Endothelial cell (in vitro differentiated cells): ENCODE results near the gene FIBCD1. TPM values are rescaled to one million over a fixed set of nuclear protein-coding genes. Genes with fewer than 3 reads are reported as not detected.

Source experiments
- DNase-seq: peaks from one replicate; pipeline ENCODE4 v3.0.0; 2021; ENCODE audit warnings: low spot score
- H3K27ac Mint-ChIP-seq: one replicate; pipeline ENCODE4 v1.8.0; 2021; ENCODE audit warnings: mixed read lengths, inconsistent platforms; ENCODE audit not compliant: unreplicated experiment
- H3K27me3 Mint-ChIP-seq: one replicate; pipeline ENCODE4 v1.8.0; 2021; ENCODE audit warnings: mild to moderate bottlenecking, moderate library complexity, mixed read lengths, inconsistent platforms; ENCODE audit not compliant: unreplicated experiment
- H3K36me3 Mint-ChIP-seq: one replicate; pipeline ENCODE4 v1.8.0; 2021; ENCODE audit warnings: mild to moderate bottlenecking, low read depth, mixed read lengths, inconsistent platforms; ENCODE audit not compliant: unreplicated experiment
- H3K4me1 Mint-ChIP-seq: one replicate; pipeline ENCODE4 v1.8.0; 2021; ENCODE audit warnings: mild to moderate bottlenecking, mixed read lengths, inconsistent platforms; ENCODE audit not compliant: unreplicated experiment
- H3K4me3 Mint-ChIP-seq: one replicate; pipeline ENCODE4 v1.8.0; 2021; ENCODE audit warnings: mild to moderate bottlenecking, mixed read lengths, inconsistent platforms; ENCODE audit not compliant: unreplicated experiment
- H3K9me3 Mint-ChIP-seq: one replicate; pipeline ENCODE4 v1.8.0; 2021; ENCODE audit warnings: mixed read lengths, inconsistent platforms; ENCODE audit not compliant: unreplicated experiment
- total RNA-seq: library from RNA; stranded (reverse); fragmentation: NEBNext Ultra II Directional; extraction: Animal tissue kit (Norgen Biotek cat#: 25700); gene quantifications from one replicate; pipeline ENCODE4 v1.2.1, GENCODE V29; 2021; ENCODE audit not compliant: unreplicated experiment
- TF ChIP-seq, protein P1 (sequence below): fragments of 200-600 bp; sonication (generic); IDR thresholded peaks from one replicate; pipeline ENCODE4 v1.5.0; 2021; ENCODE audit warnings: antibody characterized with exemption; ENCODE audit not compliant: unreplicated experiment

FIBCD1 gene
- total RNA-seq, 1 donor from 2014 or later = 0.33 TPM

DNA sequence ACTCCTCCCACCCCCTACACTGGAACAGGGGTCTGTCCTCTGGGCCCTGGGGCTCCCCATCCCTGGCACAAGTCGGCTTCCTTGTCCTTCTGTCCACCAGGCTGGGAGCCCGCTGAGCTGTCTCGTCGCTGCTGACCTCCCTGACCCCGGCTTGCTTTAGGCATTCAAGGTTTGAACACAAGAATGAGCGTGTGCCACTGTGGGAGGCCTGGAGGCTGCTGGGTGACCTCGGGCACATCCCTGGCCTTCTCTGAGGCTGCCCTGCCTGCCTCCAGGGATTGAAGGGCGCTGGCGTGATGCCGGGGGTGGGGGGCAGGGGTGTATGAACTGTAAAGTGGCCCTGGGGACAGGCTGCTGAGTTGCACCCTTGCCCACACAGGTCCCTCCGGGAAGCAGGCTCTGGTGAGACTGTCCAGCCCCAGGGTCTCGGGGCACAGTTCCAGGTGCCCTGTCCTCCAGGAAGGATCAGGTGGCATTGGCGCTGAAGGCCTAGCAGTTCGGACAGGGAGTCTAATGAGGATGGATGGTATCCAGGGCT, 18.2 kb downstream of the FIBCD1 start:
- no peak overlapping the region for H3K4me3 Mint-ChIP-seq
- peaks cover 7% of the 10 kb centered on the region for H3K27me3 Mint-ChIP-seq
- no peaks in the 10 kb centered on the region for H3K36me3 Mint-ChIP-seq

DNA sequence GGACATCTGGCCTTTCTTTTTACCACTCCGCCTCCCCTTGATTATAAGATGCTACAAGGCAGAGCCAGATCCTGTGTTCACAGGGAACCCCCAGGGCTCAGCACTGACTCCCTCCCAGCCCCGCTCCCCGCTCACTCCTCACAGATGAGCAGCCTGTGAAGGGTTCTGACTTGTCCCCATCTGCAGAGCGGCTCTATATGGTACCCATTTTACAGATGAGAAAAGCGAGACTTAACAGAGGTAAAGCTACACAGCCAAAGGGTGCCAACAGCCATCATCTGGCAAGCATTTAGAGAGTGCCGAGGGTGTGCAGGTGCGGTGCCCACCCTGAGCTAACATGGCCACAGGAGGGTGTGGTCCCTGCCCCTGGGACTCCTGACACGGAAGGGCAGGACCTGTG, 18.8 kb downstream of the FIBCD1 start:
- peaks cover 4% of the 10 kb centered on the region for H3K4me1 Mint-ChIP-seq
- H3K9me3 Mint-ChIP-seq = no peaks in the 10 kb centered on the region
- TF ChIP-seq, protein P1, sequence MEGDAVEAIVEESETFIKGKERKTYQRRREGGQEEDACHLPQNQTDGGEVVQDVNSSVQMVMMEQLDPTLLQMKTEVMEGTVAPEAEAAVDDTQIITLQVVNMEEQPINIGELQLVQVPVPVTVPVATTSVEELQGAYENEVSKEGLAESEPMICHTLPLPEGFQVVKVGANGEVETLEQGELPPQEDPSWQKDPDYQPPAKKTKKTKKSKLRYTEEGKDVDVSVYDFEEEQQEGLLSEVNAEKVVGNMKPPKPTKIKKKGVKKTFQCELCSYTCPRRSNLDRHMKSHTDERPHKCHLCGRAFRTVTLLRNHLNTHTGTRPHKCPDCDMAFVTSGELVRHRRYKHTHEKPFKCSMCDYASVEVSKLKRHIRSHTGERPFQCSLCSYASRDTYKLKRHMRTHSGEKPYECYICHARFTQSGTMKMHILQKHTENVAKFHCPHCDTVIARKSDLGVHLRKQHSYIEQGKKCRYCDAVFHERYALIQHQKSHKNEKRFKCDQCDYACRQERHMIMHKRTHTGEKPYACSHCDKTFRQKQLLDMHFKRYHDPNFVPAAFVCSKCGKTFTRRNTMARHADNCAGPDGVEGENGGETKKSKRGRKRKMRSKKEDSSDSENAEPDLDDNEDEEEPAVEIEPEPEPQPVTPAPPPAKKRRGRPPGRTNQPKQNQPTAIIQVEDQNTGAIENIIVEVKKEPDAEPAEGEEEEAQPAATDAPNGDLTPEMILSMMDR = no peak
- H3K4me3 Mint-ChIP-seq = no peak overlapping the region
- H3K36me3 Mint-ChIP-seq = no peaks in the 10 kb centered on the region
- no peak overlapping the region for H3K27ac Mint-ChIP-seq
- no peak for DNase-seq
- peaks cover 8% of the 10 kb centered on the region for H3K27me3 Mint-ChIP-seq

More for the DNA sequence above, 18.2 kb downstream of the FIBCD1 start:
- no peak for DNase-seq
- Mint-ChIP-seq H3K27ac (no peak overlapping the region), H3K4me1 (peaks cover 4% of the 10 kb centered on the region), H3K9me3 (no peaks in the 10 kb centered on the region)
- TF ChIP-seq, protein P1 = no peak

DNA sequence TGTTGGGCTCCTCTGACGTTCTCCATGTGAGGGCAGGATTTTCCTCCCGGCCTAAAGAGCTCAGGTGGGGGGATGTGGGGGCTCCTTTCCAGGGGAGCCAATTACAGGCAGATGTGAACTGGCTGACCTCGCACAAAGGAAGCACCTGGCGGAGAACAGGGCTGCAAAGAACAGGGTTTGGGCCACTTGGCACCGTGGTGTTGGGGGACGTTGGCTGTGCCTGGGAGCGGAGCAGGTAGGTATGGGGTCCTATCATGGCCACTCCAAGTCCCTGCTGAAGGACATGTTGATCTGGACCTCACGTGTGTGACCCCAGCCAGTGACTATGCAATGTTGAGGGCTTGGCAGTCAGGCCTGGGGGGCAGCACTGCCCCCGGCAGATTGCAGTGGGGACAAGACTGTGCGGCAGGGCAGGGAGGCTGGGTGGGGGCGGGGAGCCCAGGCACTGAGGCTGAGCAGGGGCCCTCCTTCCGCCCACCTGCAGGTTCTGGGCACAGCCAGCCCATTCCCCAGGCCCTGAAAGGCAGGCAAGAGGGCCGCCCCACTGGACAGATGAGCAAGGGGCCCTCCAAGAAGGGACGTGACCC, 19.4 kb downstream of the FIBCD1 start:
- Mint-ChIP-seq H3K4me1 (peaks cover 4% of the 10 kb centered on the region), H3K9me3 (no peaks in the 10 kb centered on the region), H3K27me3 (peaks cover 8% of the 10 kb centered on the region), H3K4me3 (no peak overlapping the region), H3K27ac (no peak overlapping the region), H3K36me3 (no peaks in the 10 kb centered on the region)
- TF ChIP-seq, protein P1 = no peak
- DNase-seq = no peak

DNA sequence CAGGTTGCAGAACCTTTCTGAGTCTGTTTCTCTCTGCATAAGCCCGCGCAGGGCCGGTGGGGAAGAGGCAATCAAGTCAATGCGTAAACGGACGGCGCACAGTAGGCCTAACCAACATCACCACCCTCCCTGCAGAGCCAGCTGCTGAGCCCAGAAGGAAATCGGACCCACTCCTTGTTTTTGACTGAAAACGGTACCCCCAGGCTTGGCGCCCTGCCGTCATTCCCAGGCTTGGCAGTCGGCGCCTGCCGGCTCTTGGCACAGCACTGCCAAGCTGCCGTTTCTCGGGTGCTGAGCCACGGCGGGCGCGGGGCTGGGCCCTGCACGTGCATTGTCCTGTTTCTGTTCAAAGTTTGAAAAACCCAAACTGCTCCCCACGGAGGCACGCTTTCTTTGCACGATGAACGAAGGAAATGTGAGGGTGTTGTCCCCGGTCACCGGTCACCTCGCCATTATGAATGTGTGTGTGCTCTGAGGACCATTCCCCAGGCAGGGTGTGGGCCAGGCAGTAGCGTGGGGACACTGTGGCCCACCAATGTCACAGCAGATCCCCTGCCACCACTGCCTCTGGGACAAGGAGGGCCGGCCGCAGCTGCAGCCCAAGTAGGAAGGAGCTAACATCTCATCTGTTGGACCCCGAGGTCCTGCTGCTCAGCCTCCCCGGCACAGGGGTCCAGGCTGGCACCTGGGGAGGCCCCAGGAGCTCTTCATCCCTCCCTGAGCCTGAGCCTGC, 20.1 kb downstream of the FIBCD1 start:
- Mint-ChIP-seq H3K27me3 (peaks cover 8% of the 10 kb centered on the region), H3K4me3 (no peak overlapping the region), H3K36me3 (no peaks in the 10 kb centered on the region), H3K9me3 (no peaks in the 10 kb centered on the region), H3K4me1 (peaks cover 4% of the 10 kb centered on the region), H3K27ac (no peak overlapping the region)
- DNase-seq = no peak
- TF ChIP-seq, protein P1 = no peak
